GM12878 (cell line): Measurements from ENCODE around the gene RTN4. TPM values are rescaled to one million over a fixed set of nuclear protein-coding genes. Genes with fewer than 3 reads are reported as not detected.

Experiments
- ATAC-seq: fragments of 200-7000 bp; cut with Tn5 transposase; 3 replicates; pipeline ENCODE4 v1.9.1; 2020; ENCODE audit warnings: mild to moderate bottlenecking, moderate library complexity
- BruUV-seq: library from RNA; stranded (reverse); fragments of 400-500 nt; replicated peaks from 2 replicates; lab custom pipeline; 2021; lab: Mats Ljungman, UMichigan
- CTCF ChIA-PET: fragments of 300-600 bp; sonication (Branson Sonifier 250); formaldehyde crosslinking; extraction: SDS; loops from one replicate; lab custom pipeline; 2021; ENCODE audit warnings: inconsistent platforms; lab: Yijun Ruan, JAX
- POLR2A ChIA-PET: fragments of 350-600 bp; formaldehyde crosslinking; extraction: SDS; loops from one replicate; lab custom pipeline; 2021; ENCODE audit warnings: inconsistent platforms; lab: Charles Lee
- RAD21 ChIA-PET: fragments of 300-600 bp; sonication (Branson Sonifier 250); formaldehyde crosslinking; loops from one replicate; lab custom pipeline; 2023; ENCODE audit warnings: antibody characterized with exemption; ENCODE audit not compliant: unreplicated experiment; lab: Charles Lee
- SMC1A ChIA-PET: fragments of 300-600 bp; sonication (Branson Sonifier 250); formaldehyde crosslinking; loops from one replicate; lab custom pipeline; 2023; ENCODE audit not compliant: unreplicated experiment, uncharacterized antibody; lab: Charles Lee
- DNase-seq: peaks from one replicate; pipeline ENCODE4 v3.0.0-alpha.2; 2011; ENCODE audit warnings: low read depth, low spot score
- FAIRE-seq: peaks from 3 replicates; lab custom pipeline; 2011; peaks lifted over from hg19 to GRCh38; lab: Jason Lieb, UNC
- H2AFZ ChIP-seq: 2 replicates; pipeline ENCODE4 v1.6.0; 2011; ENCODE audit warnings: low read depth, low read length, control low read depth; ENCODE audit not compliant: control insufficient read depth
- H3K27ac ChIP-seq: 2 replicates; pipeline ENCODE4 v1.5.1; 2011; ENCODE audit warnings: control low read depth; ENCODE audit not compliant: control insufficient read depth, insufficient read depth
- H3K27me3 ChIP-seq, 2 experiments: replicated peaks in 1 of 2; 2 replicates each; pipeline versions ENCODE4 v1.6.0 to v1.6.1; 2011; ENCODE audit warnings: low read length in 1 of 2; ENCODE audit not compliant: control insufficient read depth in 2 of 2, insufficient read depth in 2 of 2
- H3K36me3 ChIP-seq, 2 experiments: 2 replicates each; pipeline ENCODE4 v1.5.1; 2011; ENCODE audit warnings: low read length in 1 of 2; ENCODE audit not compliant: control insufficient read depth in 2 of 2, insufficient read depth in 2 of 2
- H3K4me1 ChIP-seq: 2 replicates; pipeline ENCODE4 v1.6.1; 2011; ENCODE audit warnings: mild to moderate bottlenecking, low read length, moderate library complexity, mixed read lengths; ENCODE audit not compliant: control insufficient read depth, insufficient read depth
- H3K4me2 ChIP-seq: 2 replicates; pipeline ENCODE4 v1.6.0; 2011; ENCODE audit warnings: control low read depth; ENCODE audit not compliant: control insufficient read depth, insufficient read depth
- H3K4me3 ChIP-seq: fragments of 200-600 bp; sonication (generic); 2 replicates; pipeline ENCODE4 v1.5.1; 2016
- H3K79me2 ChIP-seq: 2 replicates; pipeline ENCODE4 v1.6.0; 2011; ENCODE audit warnings: low read length; ENCODE audit not compliant: control insufficient read depth, insufficient read depth
- H3K9ac ChIP-seq: 2 replicates; pipeline ENCODE4 v1.8.0; 2011; ENCODE audit warnings: low read length, control low read depth, mixed read lengths; ENCODE audit not compliant: control insufficient read depth, insufficient read depth
- H3K9me3 ChIP-seq: replicated peaks from 3 replicates; pipeline ENCODE4 v1.5.1; 2011; ENCODE audit warnings: mild to moderate bottlenecking, low read length; ENCODE audit not compliant: control insufficient read depth, insufficient read depth
- H4K20me1 ChIP-seq: 2 replicates; pipeline ENCODE4 v1.6.0; 2011; ENCODE audit not compliant: control insufficient read depth, insufficient read depth
- BCL3 ChIP-seq: IDR thresholded peaks from 2 replicates; pipeline ENCODE4 v1.6.1; 2011; ENCODE audit warnings: borderline replicate concordance, low read depth, mild to moderate bottlenecking, moderate library complexity, low read length; ENCODE audit not compliant: insufficient read depth, poor library complexity, severe bottlenecking
- BHLHE40 ChIP-seq, 2 experiments: fragments of 450-650 bp in 1 of 2; IDR thresholded peaks; 2 replicates each; pipeline ENCODE4 v1.6.1; 2011 to 2017; ENCODE audit warnings: low read depth in 2 of 2, borderline replicate concordance in 1 of 2, improper control_type of control experiment in 1 of 2, low read length in 1 of 2, mild to moderate bottlenecking in 1 of 2
- PAX5 ChIP-seq: IDR thresholded peaks from 2 replicates; pipeline ENCODE4 v1.6.1; 2011; ENCODE audit warnings: low read depth, low read length, borderline replicate concordance
- SREBF1 ChIP-seq: IDR thresholded peaks from 2 replicates; pipeline ENCODE4 v1.6.1; 2012; ENCODE audit warnings: mild to moderate bottlenecking, low read length
- TCF12 ChIP-seq: IDR thresholded peaks from 2 replicates; pipeline ENCODE4 v1.6.1; 2011; ENCODE audit warnings: low read depth, mild to moderate bottlenecking, low read length
- YY1 ChIP-seq: IDR thresholded peaks from 2 replicates; pipeline ENCODE4 v1.6.1; 2011; ENCODE audit warnings: low read depth, mild to moderate bottlenecking, low read length
- WGBS: methylation state at CpG from one replicate; pipeline ENCODE4 v1.1.6; 2016; ENCODE audit warnings: low lambda C conversion rate; ENCODE audit not compliant: insufficient replicate concordance, insufficient coverage; ENCODE audit errors: missing lambda C conversion rate; 5-methylcytosine and 5-hydroxymethylcytosine counted together
- in situ Hi-C: fragments of 300-500 bp; cut with MboI; formaldehyde crosslinking; loops from 9 replicates; pipeline ENCODE4 v1.14.3; 2018; ENCODE audit warnings: mixed read lengths
- intact Hi-C: fragments of 100-400 bp; cut with micrococcal nuclease; formaldehyde crosslinking; loops from one replicate; pipeline ENCODE4 v1.14.2; 2022; ENCODE audit not compliant: unreplicated experiment
- polyA plus RNA-seq, 11 experiments: library from polyadenylated mRNA; depleted of rRNA in 4 of 11; unstranded in 6 of 11; stranded (reverse) in 5 of 11; fragments of >200 nt; fragmentation: Nextera tagmentation in 4 of 11; fragmentation: Illumina TruSeq in 1 of 11; extraction: Ambion mirVana in 4 of 11; extraction: Trizol in 1 of 11; gene quantifications; 1 replicate in 1 of 11; 2 replicates in 10 of 11; pipeline versions ENCODE4 v1.2.1 to v1.2.3, GENCODE V29; 2011 to 2016; ENCODE audit warnings: inconsistent platforms in 2 of 11, missing spikeins in 2 of 11, low read depth in 1 of 11
- total RNA-seq, 4 experiments: library from RNA; depleted of rRNA in 3 of 4; stranded (reverse); fragments of >200 nt in 3 of 4; fragmentation: Illumina TruSeq in 1 of 4; extraction: Trizol in 1 of 4; gene quantifications; 2 replicates each; pipeline versions ENCODE4 v1.2.1 to v1.2.3, GENCODE V29; 2013 to 2021

The RTN4 gene
- total and polyA plus RNA-seq, 10 of the 15 experiments (the other 5 are each of a cell fraction or from before 2014, with no cell fraction given) = 56.0 to 133 (median 83.3) TPM

GRCh38 chr2:54931473-54931872 is 118.8 kb downstream of the RTN4 start (continued):
- TF ChIP-seq SREBF1 (no peak), BCL3 (no peak)

- intact Hi-C loops = no loop called here
- SMC1A ChIA-PET = interaction anchor here (1.1 kb wide), 1 partner anchor 9 kb away, joined by 4 read pairs; no protein-coding TSS in a partner anchor
- no TSS peak for BruUV-seq
- CTCF ChIA-PET = no interaction called here
- Histone ChIP-seq H3K4me1 (peaks cover 3% of the 10 kb centered on the region; the same call in 1 of the 2 replicates), H3K4me2 (no peak overlapping the region), H3K9me3 (no peaks in the 10 kb centered on the region; the same call in 2 of the 3 replicates), H3K9ac (no peak overlapping the region), H3K4me3 (no peak overlapping the region), H3K27me3 (no peaks in the 10 kb centered on the region), H2AFZ (no peak overlapping the region), H4K20me1 (no peaks in the 10 kb centered on the region), H3K36me3 (no peaks in the 10 kb centered on the region), H3K79me2 (no peaks in the 10 kb centered on the region), H3K27ac (no peak overlapping the region)
- FAIRE-seq (no peak), DNase-seq (no peak), ATAC-seq (no peak)
- RAD21 ChIA-PET = no interaction called here
- WGBS = 68% methylated on average over 4 of the region's 4 CpGs
- in situ Hi-C loops = no loop called here
- TF ChIP-seq PAX5 = no peak
- TF ChIP-seq TCF12 = no peak
- TF ChIP-seq BHLHE40 (IDR thresholded peaks at IDR 0.05; ENCODE audit: borderline replicate concordance in 1 of 2, low read depth in 2 of 2, low read length in 1 of 2) = no peak
- TF ChIP-seq YY1 = no peak
- POLR2A ChIA-PET = no interaction called here
These were observed 121.5 kb downstream of the RTN4 start for GRCh38 chr2:54928719-54929118.
